Activated CD4-positive, alpha-beta T cell treated with anti-CD3 and anti-CD28 coated beads for 36 hours (primary cell): Measurements from ENCODE around the gene PLXNA1. TPM values are rescaled to one million over a fixed set of nuclear protein-coding genes. Genes with fewer than 3 reads are reported as not detected.

ENCODE experiments used
- ATAC-seq: fragments of 200-7000 bp; cut with Tn5 transposase; one replicate; pipeline ENCODE4 v1.10.0; 2021; ENCODE audit warnings: mild to moderate bottlenecking, moderate library complexity
- CTCF ChIA-PET: fragments of 350-600 bp; sonication (Branson Sonifier 250); formaldehyde crosslinking; loops from one replicate; lab custom pipeline; 2021; ENCODE audit warnings: antibody characterized with exemption; lab: Charles Lee
- POLR2A ChIA-PET: fragments of 350-600 bp; sonication (Branson Sonifier 250); formaldehyde crosslinking; loops from one replicate; lab custom pipeline; 2021; ENCODE audit warnings: antibody characterized with exemption, inconsistent platforms; lab: Charles Lee
- DNase-seq: peaks from one replicate; pipeline ENCODE4 v3.0.0-alpha.2; 2020
- H3K27ac Mint-ChIP-seq: one replicate; pipeline ENCODE4 v1.8.0; 2021; ENCODE audit warnings: mixed read lengths
- H3K27me3 Mint-ChIP-seq: one replicate; pipeline ENCODE4 v1.8.0; 2021; ENCODE audit warnings: mixed read lengths
- H3K36me3 Mint-ChIP-seq: one replicate; pipeline ENCODE4 v1.8.0; 2021; ENCODE audit warnings: low read depth, mixed read lengths
- H3K4me1 Mint-ChIP-seq: one replicate; pipeline ENCODE4 v1.8.0; 2021; ENCODE audit warnings: mixed read lengths
- H3K4me3 Mint-ChIP-seq: one replicate; pipeline ENCODE4 v1.8.0; 2021; ENCODE audit warnings: mild to moderate bottlenecking, moderate library complexity, mixed read lengths
- H3K9me3 Mint-ChIP-seq: one replicate; pipeline ENCODE4 v1.8.0; 2021; ENCODE audit warnings: low read depth, mixed read lengths
- intact Hi-C, 2 experiments: fragments of 100-400 bp; cut with DNase I in 1 of 2; cut with micrococcal nuclease in 1 of 2; formaldehyde crosslinking; loops; one replicate each; pipeline versions ENCODE4 v1.14.2 to v1.15.1; 2022 to 2024; cut with DNase I, micrococcal nuclease
- total RNA-seq, 2 experiments: library from RNA; stranded (reverse); gene quantifications; one replicate each; pipeline ENCODE4 v1.2.3, GENCODE V29; 2021

PLXNA1 gene
- 1 to 10 TPM; 6.7 to 8.8 TPM for total RNA-seq

GRCh38 chr3:126982471-126983175, at the start of gene PLXNA1:
TSS of gene PLXNA1 (plus strand) at chr3:126983115. CDS start at chr3:126988594, 5,479 bp downstream.
- DNase-seq, result peak; percentile 90
- Mint-ChIP-seq H3K27me3 (peaks cover 8% of the 10 kb centered on the region), H3K36me3 (no peaks in the 10 kb centered on the region), H3K9me3 (no peaks in the 10 kb centered on the region), H3K4me1 (peaks cover 20% of the 10 kb centered on the region), H3K4me3 (peak within 1 kb of the TSS; percentile 74), H3K27ac (peak within 1 kb of the TSS; percentile 88)
- intact Hi-C loops, result loop anchor here (1.0 to 10.0 kb wide), 17 partner anchors 71 to 1068 kb away; partner anchors contain the start of genes CHCHD6 (in 2 of the 2), KLF15 (in 1 of the 2), MCM2 (in 1 of the 2) and SLC41A3 (in 1 of the 2)
- ChIA-PET POLR2A (no interaction called here), CTCF (interaction anchor here (0.6 to 1.0 kb wide), 4 partner anchors 16 to 669 kb away, joined by 3 to 5 read pairs (median 3); no protein-coding TSS in a partner anchor)
- ATAC-seq, result peak; percentile 84

DNA sequence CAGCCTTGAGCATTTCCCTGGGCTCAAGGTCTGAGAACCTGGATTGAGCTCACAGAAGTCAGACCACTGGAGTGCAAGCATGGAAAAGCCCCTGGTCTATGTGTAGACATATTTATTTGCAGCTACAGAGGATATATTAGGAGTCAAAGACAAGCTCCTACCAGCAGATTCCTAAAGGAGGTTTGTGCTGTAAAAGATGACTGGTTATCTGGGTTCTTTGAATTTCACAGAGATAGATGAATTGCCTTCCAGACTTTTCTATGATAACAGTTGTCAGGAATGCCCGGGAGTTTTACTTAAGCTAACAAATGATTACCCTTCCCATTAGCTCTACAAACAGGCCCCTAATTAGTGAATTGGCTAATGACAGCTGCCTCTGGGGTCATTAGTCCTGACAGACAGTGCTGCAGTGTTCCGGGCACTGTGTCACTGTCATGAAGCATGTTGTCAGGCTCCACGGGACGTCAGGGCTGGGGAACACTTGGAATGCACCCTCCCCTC, 48.8 kb upstream of the PLXNA1 start:
- Mint-ChIP-seq H3K36me3 (no peaks in the 10 kb centered on the region), H3K4me3 (no peak overlapping the region), H3K4me1 (no peaks in the 10 kb centered on the region), H3K27ac (no peak overlapping the region), H3K27me3 (no peaks in the 10 kb centered on the region), H3K9me3 (no peaks in the 10 kb centered on the region)
- CTCF ChIA-PET, result no interaction called here
- POLR2A ChIA-PET, result no interaction called here
- intact Hi-C loops, result no loop called here
- DNase-seq (no peak), ATAC-seq (no peak)

GRCh38 chr3:126934991-126935390, 47.9 kb upstream of the PLXNA1 start:
- DNase-seq, result no peak
- Mint-ChIP-seq H3K36me3 (no peaks in the 10 kb centered on the region), H3K27ac (no peak overlapping the region), H3K27me3 (no peaks in the 10 kb centered on the region), H3K4me3 (no peak overlapping the region), H3K9me3 (no peaks in the 10 kb centered on the region), H3K4me1 (no peaks in the 10 kb centered on the region)
- ChIA-PET CTCF (no interaction called here), POLR2A (no interaction called here)
- intact Hi-C loops, result no loop called here
- ATAC-seq, result no peak

GRCh38 chr3:126935756-126936509, 47.0 kb upstream of the PLXNA1 start:
- H3K9me3 Mint-ChIP-seq, result no peaks in the 10 kb centered on the region
- no peak for ATAC-seq
- DNase-seq, result no peak
- no peak overlapping the region for H3K4me3 Mint-ChIP-seq
- H3K36me3 Mint-ChIP-seq, result no peaks in the 10 kb centered on the region
- no peaks in the 10 kb centered on the region for H3K27me3 Mint-ChIP-seq
- no peak overlapping the region for H3K27ac Mint-ChIP-seq
- ChIA-PET POLR2A (no interaction called here), CTCF (interaction anchor here (1.4 kb wide), 1 partner anchor 8 kb away, joined by 3 read pairs; no protein-coding TSS in a partner anchor)
- no peaks in the 10 kb centered on the region for H3K4me1 Mint-ChIP-seq
- intact Hi-C loops, result no loop called here

- Mint-ChIP-seq H3K27ac (no peak overlapping the region), H3K4me3 (no peak overlapping the region), H3K9me3 (no peaks in the 10 kb centered on the region), H3K36me3 (no peaks in the 10 kb centered on the region), H3K27me3 (no peaks in the 10 kb centered on the region), H3K4me1 (no peaks in the 10 kb centered on the region)
- ChIA-PET POLR2A (no interaction called here), CTCF (no interaction called here)
- DNase-seq (no peak), ATAC-seq (no peak)
- intact Hi-C loops, result no loop called here
These were observed 46.0 kb upstream of the PLXNA1 start for GRCh38 chr3:126936853-126937425.

GRCh38 chr3:126937533-126937932, 45.4 kb upstream of the PLXNA1 start:
- Mint-ChIP-seq H3K36me3 (no peaks in the 10 kb centered on the region), H3K4me1 (no peaks in the 10 kb centered on the region), H3K27ac (no peak overlapping the region), H3K4me3 (no peak overlapping the region), H3K9me3 (no peaks in the 10 kb centered on the region), H3K27me3 (no peaks in the 10 kb centered on the region)
- intact Hi-C loops, result no loop called here
- CTCF ChIA-PET, result no interaction called here
- POLR2A ChIA-PET, result no interaction called here
- no peak for ATAC-seq
- no peak for DNase-seq

DNA sequence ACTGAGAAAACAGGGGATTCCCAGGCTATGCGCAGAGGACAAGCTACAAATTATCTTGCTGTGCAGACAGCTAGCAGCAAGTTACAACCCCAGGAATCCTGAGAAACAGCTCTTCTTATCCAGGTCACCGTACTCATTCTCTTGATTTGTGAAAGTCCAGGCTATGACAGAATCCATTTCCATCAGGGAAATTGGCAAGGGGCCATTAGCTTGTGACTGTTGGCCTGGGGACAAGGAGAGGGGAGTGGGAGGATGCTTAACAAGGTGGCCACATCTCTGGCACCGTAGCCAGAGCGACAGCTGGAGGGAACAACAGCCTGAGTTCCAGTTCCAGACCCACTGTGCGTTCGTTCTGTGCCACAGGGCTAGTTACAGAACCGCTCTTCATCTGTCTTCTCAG, 44.9 kb upstream of the PLXNA1 start:
- no peaks in the 10 kb centered on the region for H3K9me3 Mint-ChIP-seq
- intact Hi-C loops, result no loop called here
- CTCF ChIA-PET, result no interaction called here
- DNase-seq (no peak), ATAC-seq (no peak)
- no peak overlapping the region for H3K27ac Mint-ChIP-seq
- POLR2A ChIA-PET, result no interaction called here
- H3K4me1 Mint-ChIP-seq, result no peaks in the 10 kb centered on the region
- H3K36me3 Mint-ChIP-seq, result no peaks in the 10 kb centered on the region
- no peaks in the 10 kb centered on the region for H3K27me3 Mint-ChIP-seq
- no peak overlapping the region for H3K4me3 Mint-ChIP-seq

DNA sequence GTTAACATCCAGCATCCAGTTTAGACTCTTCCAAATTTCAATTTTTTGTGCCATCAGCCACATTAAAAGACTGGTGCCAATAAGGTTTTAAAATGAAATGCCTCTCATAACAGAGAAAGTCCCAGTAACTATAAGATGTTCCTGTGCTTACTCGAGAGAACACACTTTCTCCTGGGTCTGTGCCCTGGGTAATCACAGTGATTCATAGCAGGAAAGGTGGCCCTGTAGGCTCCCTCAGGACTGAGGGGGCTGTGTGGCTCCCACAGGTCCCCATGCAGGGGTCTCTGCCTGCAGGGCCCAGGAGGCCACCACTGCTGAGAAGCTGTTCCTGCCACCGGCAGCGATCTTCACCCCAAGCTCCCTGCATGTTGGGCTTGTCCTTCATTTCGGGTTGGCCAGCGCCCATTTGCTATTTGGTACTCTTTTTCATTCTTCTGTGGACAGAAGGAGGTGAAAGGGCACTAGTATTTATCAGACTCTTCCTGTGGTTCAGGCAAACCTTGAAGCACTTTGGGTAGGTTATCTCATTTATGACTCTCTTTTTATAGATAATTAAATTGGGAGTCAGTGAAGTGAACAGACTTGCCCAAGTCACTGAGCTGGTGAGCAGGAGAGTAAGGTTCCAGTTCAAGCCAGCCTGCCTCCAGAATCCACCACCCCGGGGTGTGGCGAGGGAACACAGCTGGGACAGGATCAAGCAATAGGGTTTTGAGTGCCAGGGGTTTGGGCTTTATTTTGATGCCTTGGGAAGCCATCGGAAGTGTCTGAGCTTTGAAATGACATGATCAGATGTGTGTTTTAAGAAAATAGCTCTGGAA, 44.2 kb upstream of the PLXNA1 start:
- ATAC-seq (no peak), DNase-seq (no peak)
- ChIA-PET POLR2A (no interaction called here), CTCF (no interaction called here)
- no peaks in the 10 kb centered on the region for H3K36me3 Mint-ChIP-seq
- intact Hi-C loops, result no loop called here
- no peaks in the 10 kb centered on the region for H3K9me3 Mint-ChIP-seq
- no peak overlapping the region for H3K27ac Mint-ChIP-seq
- no peak overlapping the region for H3K4me3 Mint-ChIP-seq
- H3K4me1 Mint-ChIP-seq, result no peaks in the 10 kb centered on the region
- no peaks in the 10 kb centered on the region for H3K27me3 Mint-ChIP-seq

- Mint-ChIP-seq H3K27ac (no peak overlapping the region), H3K27me3 (no peaks in the 10 kb centered on the region), H3K4me1 (no peaks in the 10 kb centered on the region), H3K4me3 (no peak overlapping the region), H3K9me3 (no peaks in the 10 kb centered on the region), H3K36me3 (no peaks in the 10 kb centered on the region)
- ChIA-PET CTCF (no interaction called here), POLR2A (no interaction called here)
- intact Hi-C loops, result no loop called here
- DNase-seq (no peak), ATAC-seq (no peak)
These were observed 43.6 kb upstream of the PLXNA1 start for GRCh38 chr3:126939338-126939718.

GRCh38 chr3:126939733-126940132, 43.2 kb upstream of the PLXNA1 start:
- H3K36me3 Mint-ChIP-seq, result no peaks in the 10 kb centered on the region
- H3K27me3 Mint-ChIP-seq, result no peaks in the 10 kb centered on the region
- H3K4me1 Mint-ChIP-seq, result no peaks in the 10 kb centered on the region
- ATAC-seq (no peak), DNase-seq (no peak)
- CTCF ChIA-PET, result no interaction called here
- intact Hi-C loops, result no loop called here
- H3K4me3 Mint-ChIP-seq, result no peak overlapping the region
- H3K27ac Mint-ChIP-seq, result no peak overlapping the region
- POLR2A ChIA-PET, result no interaction called here
- no peaks in the 10 kb centered on the region for H3K9me3 Mint-ChIP-seq

DNA sequence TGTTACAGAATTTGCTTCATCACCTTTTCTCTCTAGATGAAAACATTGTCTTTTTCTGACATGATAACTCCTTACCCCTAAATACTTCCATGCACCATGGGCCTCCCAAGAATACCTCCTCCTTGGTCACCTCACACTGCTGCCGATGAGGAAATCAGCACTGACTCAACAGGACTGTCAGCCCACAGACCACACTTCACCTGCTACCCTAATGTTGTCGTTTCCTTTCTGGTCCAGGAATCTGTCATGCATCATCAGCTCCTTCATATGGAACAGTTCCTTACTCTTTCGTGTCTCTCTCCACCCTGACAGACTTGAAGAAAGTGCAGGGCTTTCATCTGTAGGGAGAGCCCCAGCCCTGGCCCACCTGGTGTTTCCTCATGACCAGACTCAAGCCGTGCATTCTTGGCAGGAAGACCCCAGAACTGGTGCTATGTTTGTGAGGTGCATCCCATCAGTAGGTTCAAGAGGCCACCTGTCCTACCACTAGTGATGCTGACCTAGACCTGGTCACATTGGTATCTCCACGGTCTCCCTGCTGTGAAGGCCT, 41.1 kb upstream of the PLXNA1 start:
- intact Hi-C loops, result no loop called here
- no peaks in the 10 kb centered on the region for H3K4me1 Mint-ChIP-seq
- DNase-seq (no peak), ATAC-seq (no peak)
- no peaks in the 10 kb centered on the region for H3K36me3 Mint-ChIP-seq
- no peaks in the 10 kb centered on the region for H3K27me3 Mint-ChIP-seq
- no peaks in the 10 kb centered on the region for H3K9me3 Mint-ChIP-seq
- ChIA-PET POLR2A (no interaction called here), CTCF (no interaction called here)
- no peak overlapping the region for H3K4me3 Mint-ChIP-seq
- H3K27ac Mint-ChIP-seq, result no peak overlapping the region
